Keratinocyte (primary cell): Measurements from ENCODE around the gene KRTAP10-6. TPM values are rescaled to one million over a fixed set of nuclear protein-coding genes. Genes with fewer than 3 reads are reported as not detected.

ENCODE experiments used
- DNase-seq: peaks from one replicate; pipeline ENCODE4 v3.0.0-alpha.2; 2011; ENCODE audit warnings: low read depth, missing footprints, low spot score
- FAIRE-seq: peaks from 2 replicates; lab custom pipeline; 2011; peaks lifted over from hg19 to GRCh38; lab: Jason Lieb, UNC
- H2AFZ ChIP-seq: 2 replicates; pipeline ENCODE4 v1.6.0; 2012; ENCODE audit warnings: low read length, control low read depth, inconsistent platforms; ENCODE audit not compliant: control insufficient read depth
- H3K27ac ChIP-seq: 2 replicates; pipeline ENCODE4 v1.5.1; 2011; ENCODE audit warnings: low read length; ENCODE audit not compliant: control insufficient read depth, insufficient read depth
- H3K27me3 ChIP-seq: 3 replicates; pipeline ENCODE4 v1.6.0; 2011; ENCODE audit warnings: low read length; ENCODE audit not compliant: control insufficient read depth, insufficient read depth; ENCODE audit errors: extremely low read depth
- H3K36me3 ChIP-seq, 2 experiments: 2 replicates in 1 of 2; 3 replicates in 1 of 2; pipeline ENCODE4 v1.5.1; 2011; ENCODE audit warnings: low read length in 2 of 2, mild to moderate bottlenecking in 1 of 2; ENCODE audit not compliant: control insufficient read depth in 2 of 2, insufficient read depth in 2 of 2; ENCODE audit errors: extremely low read depth in 1 of 2
- H3K4me1 ChIP-seq: 3 replicates; pipeline ENCODE4 v1.5.1; 2011; ENCODE audit warnings: low read length; ENCODE audit not compliant: control insufficient read depth, insufficient read depth; ENCODE audit errors: extremely low read depth
- H3K4me2 ChIP-seq: 3 replicates; pipeline ENCODE4 v1.6.0; 2011; ENCODE audit warnings: low read depth, low read length; ENCODE audit not compliant: control insufficient read depth, insufficient read depth; ENCODE audit errors: extremely low read depth
- H3K4me3 ChIP-seq, 3 experiments: fragments of 200-600 bp in 1 of 3; sonication (generic) in 1 of 3; 2 replicates in 2 of 3; 3 replicates in 1 of 3; pipeline ENCODE4 v1.5.1; 2011 to 2016; ENCODE audit warnings: low read length in 3 of 3, mild to moderate bottlenecking in 3 of 3, control low read depth in 2 of 3, inconsistent platforms in 1 of 3, low read depth in 1 of 3, mixed read lengths in 1 of 3, mixed run types in 1 of 3, moderate library complexity in 1 of 3; ENCODE audit not compliant: control insufficient read depth in 2 of 3, insufficient read depth in 2 of 3; ENCODE audit errors: extremely low read depth in 1 of 3
- H3K79me2 ChIP-seq: 2 replicates; pipeline ENCODE4 v1.6.0; 2012; ENCODE audit warnings: low read length; ENCODE audit not compliant: control insufficient read depth, insufficient read depth
- H3K9ac ChIP-seq: 3 replicates; pipeline ENCODE4 v1.6.0; 2011; ENCODE audit warnings: low read length; ENCODE audit not compliant: control insufficient read depth, insufficient read depth; ENCODE audit errors: extremely low read depth
- H3K9me1 ChIP-seq: 3 replicates; pipeline ENCODE4 v1.6.0; 2011; ENCODE audit warnings: low read length; ENCODE audit not compliant: control insufficient read depth, insufficient read depth; ENCODE audit errors: extremely low read depth
- H3K9me3 ChIP-seq: 2 replicates; pipeline ENCODE4 v1.5.1; 2012; ENCODE audit warnings: low read depth, low read length; ENCODE audit not compliant: control insufficient read depth
- H4K20me1 ChIP-seq: 3 replicates; pipeline ENCODE4 v1.6.0; 2011; ENCODE audit warnings: low read length; ENCODE audit not compliant: control insufficient read depth, insufficient read depth; ENCODE audit errors: extremely low read depth
- CTCF ChIP-seq, 3 experiments: IDR thresholded peaks in 1 of 3; conservative IDR thresholded peaks in 1 of 3; optimal IDR thresholded peaks in 1 of 3; 2 replicates in 2 of 3; 3 replicates in 1 of 3; pipeline versions ENCODE3 to v1.5.1; 2011; ENCODE audit warnings: low read length in 3 of 3, mild to moderate bottlenecking in 3 of 3, moderate library complexity in 2 of 3, control low read depth in 1 of 3, inconsistent platforms in 1 of 3; ENCODE audit not compliant: insufficient read depth in 2 of 3; ENCODE audit errors: extremely low read depth in 1 of 3
- EZH2 ChIP-seq: IDR thresholded peaks from one replicate; pipeline ENCODE4 v1.6.1; 2012; ENCODE audit warnings: inconsistent platforms, mild to moderate bottlenecking, low read length, moderate library complexity
- dilution Hi-C: fragments of 300-500 bp; cut with MboI; formaldehyde crosslinking; loops from one replicate; pipeline ENCODE4 v1.7.0; 2020; ENCODE audit warnings: low sequenced_read_pairs; ENCODE audit not compliant: extremely low pct_ligation_motif_present
- polyA plus RNA-seq, 5 experiments: library from polyadenylated mRNA; depleted of rRNA in 3 of 5; stranded (reverse) in 3 of 5; stranded (forward) in 1 of 5; unstranded in 1 of 5; fragments of >200 nt; gene quantifications; 1 replicate in 1 of 5; 2 replicates in 3 of 5; 3 replicates in 1 of 5; pipeline versions ENCODE4 v1.2.1 to v1.2.3, GENCODE V29; 2011 to 2012; ENCODE audit warnings: missing spikeins in 2 of 5, low read depth in 1 of 5, low replicate concordance in 1 of 5

KRTAP10-6 gene
- polyA plus RNA-seq, 1 donor (not counting 4 experiments of a cell fraction or from before 2014, with no cell fraction given): not detected

GRCh38 chr21:44555200-44555875, 37.0 kb downstream of the KRTAP10-6 start:
- Histone ChIP-seq H2AFZ (no peak overlapping the region), H3K9me1 (no peaks in the 10 kb centered on the region), H4K20me1 (no peaks in the 10 kb centered on the region), H3K79me2 (no peaks in the 10 kb centered on the region), H3K27me3 (peaks cover 7% of the 10 kb centered on the region), H3K27ac (no peak overlapping the region), H3K9me3 (no peaks in the 10 kb centered on the region), H3K9ac (no peak overlapping the region), H3K4me3 (no peak overlapping the region), H3K4me2 (no peak overlapping the region), H3K36me3 (no peaks in the 10 kb centered on the region), H3K4me1 (peaks cover 6% of the 10 kb centered on the region)
- no peak for FAIRE-seq
- no peak for DNase-seq
- dilution Hi-C loops: no loop called here
- TF ChIP-seq CTCF (optimal IDR thresholded peaks at IDR 0.05 in 1 of 3, IDR thresholded peaks at IDR 0.05 in 1 of 3, conservative IDR thresholded peaks at IDR 0.05 in 1 of 3; ENCODE audit: extremely low read depth in 1 of 3, insufficient read depth in 2 of 3, low read length in 3 of 3): no peak
- no peak for TF ChIP-seq EZH2

GRCh38 chr21:44552681-44553080, 39.6 kb downstream of the KRTAP10-6 start:
- peaks cover 22% of the 10 kb centered on the region for H3K4me1 ChIP-seq
- H2AFZ ChIP-seq: no peak overlapping the region
- no peaks in the 10 kb centered on the region for H3K9me1 ChIP-seq
- H3K79me2 ChIP-seq: no peaks in the 10 kb centered on the region
- DNase-seq (no peak), FAIRE-seq (no peak)
- H3K36me3 ChIP-seq: no peaks in the 10 kb centered on the region
- H3K4me2 ChIP-seq: no peak overlapping the region
- dilution Hi-C loops: no loop called here
- H4K20me1 ChIP-seq: no peaks in the 10 kb centered on the region
- peaks cover 4% of the 10 kb centered on the region for H3K27me3 ChIP-seq
- no peak overlapping the region for H3K27ac ChIP-seq
- H3K9me3 ChIP-seq: no peaks in the 10 kb centered on the region
- no peak for TF ChIP-seq CTCF (optimal IDR thresholded peaks at IDR 0.05 in 1 of 3, IDR thresholded peaks at IDR 0.05 in 1 of 3, conservative IDR thresholded peaks at IDR 0.05 in 1 of 3; ENCODE audit: extremely low read depth in 1 of 3, insufficient read depth in 2 of 3, low read length in 3 of 3)
- TF ChIP-seq EZH2: no peak
- no peak overlapping the region for H3K4me3 ChIP-seq
- no peak overlapping the region for H3K9ac ChIP-seq
